Neural cell (in vitro differentiated cells): ENCODE measurements around the gene UBASH3B.

Experiments
- CTCF ChIP-seq: fragments of 450-650 bp; IDR thresholded peaks from 2 replicates; pipeline ENCODE4 v1.5.1; 2014; ENCODE audit warnings: antibody characterized with exemption, mild to moderate bottlenecking, moderate library complexity; ENCODE audit not compliant: poor library complexity, severe bottlenecking
- EP300 ChIP-seq: fragments of 450-650 bp; conservative IDR thresholded peaks from 2 replicates; pipeline ENCODE4 v1.6.1; 2014; ENCODE audit warnings: antibody characterized with exemption, mild to moderate bottlenecking, moderate library complexity; ENCODE audit not compliant: poor library complexity, severe bottlenecking
- MXI1 ChIP-seq: fragments of 450-650 bp; conservative IDR thresholded peaks from 2 replicates; pipeline ENCODE4 v1.6.1; 2014; ENCODE audit warnings: antibody characterized with exemption, mild to moderate bottlenecking; ENCODE audit not compliant: poor library complexity, severe bottlenecking
- POLR2AphosphoS5 ChIP-seq: IDR thresholded peaks from 2 replicates; pipeline ENCODE4 v1.6.1; 2012
- RAD21 ChIP-seq: fragments of 450-650 bp; conservative IDR thresholded peaks from 2 replicates; pipeline ENCODE4 v1.6.1; 2014; ENCODE audit warnings: antibody characterized with exemption, mild to moderate bottlenecking, moderate library complexity
- REST ChIP-seq: IDR thresholded peaks from 2 replicates; pipeline ENCODE4 v1.6.1; 2012; ENCODE audit warnings: borderline replicate concordance
- SMC3 ChIP-seq: fragments of 450-650 bp; conservative IDR thresholded peaks from 2 replicates; pipeline ENCODE4 v1.6.1; 2014; ENCODE audit warnings: antibody characterized with exemption, mild to moderate bottlenecking, moderate library complexity; ENCODE audit not compliant: poor library complexity
- TAF1 ChIP-seq: IDR thresholded peaks from 2 replicates; pipeline ENCODE4 v1.6.1; 2012; ENCODE audit warnings: low read depth

- no peak for TF ChIP-seq RAD21
- no peak for TF ChIP-seq CTCF
- no peak for TF ChIP-seq SMC3
- TF ChIP-seq POLR2AphosphoS5 = no peak
- TF ChIP-seq EP300 = no peak
- TF ChIP-seq TAF1 = no peak
- no peak for TF ChIP-seq REST
- no peak for TF ChIP-seq MXI1
Observed at GRCh38 chr11:122758974-122759373, 103.5 kb downstream of the UBASH3B start.
